IPS-20b (cell line): Measurements from ENCODE around the gene CCDC70.
"Not testable (repeated sequence)": the region's sequence is repeated elsewhere in the genome, so short reads cannot be mapped to it uniquely, and the experiment has no call there.

Experiments
- H3K27ac ChIP-seq: one replicate; pipeline ENCODE4 v1.5.1; 2013; ENCODE audit warnings: low read length
- H3K27me3 ChIP-seq: 2 replicates; pipeline ENCODE4 v1.6.1; 2013; ENCODE audit warnings: mild to moderate bottlenecking, low read length, inconsistent platforms; ENCODE audit not compliant: insufficient read depth
- H3K36me3 ChIP-seq: 2 replicates; pipeline ENCODE4 v1.6.1; 2013; ENCODE audit warnings: low read depth, mild to moderate bottlenecking, inconsistent platforms, low read length, moderate library complexity; ENCODE audit not compliant: insufficient read depth
- H3K4me1 ChIP-seq: 2 replicates; pipeline ENCODE4 v1.6.1; 2013; ENCODE audit warnings: mild to moderate bottlenecking, control low read depth, inconsistent platforms, low read length, moderate library complexity; ENCODE audit not compliant: insufficient read depth
- H3K4me3 ChIP-seq: 2 replicates; pipeline ENCODE4 v1.5.1; 2013; ENCODE audit warnings: mild to moderate bottlenecking, low read length, inconsistent platforms
- H3K9ac ChIP-seq: 2 replicates; pipeline ENCODE4 v1.6.1; 2013; ENCODE audit warnings: low read depth, mild to moderate bottlenecking, inconsistent platforms, low read length, moderate library complexity
- H3K9me3 ChIP-seq: 2 replicates; pipeline ENCODE4 v1.6.1; 2013; ENCODE audit warnings: mild to moderate bottlenecking, low read depth, low read length, inconsistent platforms; ENCODE audit not compliant: insufficient read depth

Gene CCDC70

DNA sequence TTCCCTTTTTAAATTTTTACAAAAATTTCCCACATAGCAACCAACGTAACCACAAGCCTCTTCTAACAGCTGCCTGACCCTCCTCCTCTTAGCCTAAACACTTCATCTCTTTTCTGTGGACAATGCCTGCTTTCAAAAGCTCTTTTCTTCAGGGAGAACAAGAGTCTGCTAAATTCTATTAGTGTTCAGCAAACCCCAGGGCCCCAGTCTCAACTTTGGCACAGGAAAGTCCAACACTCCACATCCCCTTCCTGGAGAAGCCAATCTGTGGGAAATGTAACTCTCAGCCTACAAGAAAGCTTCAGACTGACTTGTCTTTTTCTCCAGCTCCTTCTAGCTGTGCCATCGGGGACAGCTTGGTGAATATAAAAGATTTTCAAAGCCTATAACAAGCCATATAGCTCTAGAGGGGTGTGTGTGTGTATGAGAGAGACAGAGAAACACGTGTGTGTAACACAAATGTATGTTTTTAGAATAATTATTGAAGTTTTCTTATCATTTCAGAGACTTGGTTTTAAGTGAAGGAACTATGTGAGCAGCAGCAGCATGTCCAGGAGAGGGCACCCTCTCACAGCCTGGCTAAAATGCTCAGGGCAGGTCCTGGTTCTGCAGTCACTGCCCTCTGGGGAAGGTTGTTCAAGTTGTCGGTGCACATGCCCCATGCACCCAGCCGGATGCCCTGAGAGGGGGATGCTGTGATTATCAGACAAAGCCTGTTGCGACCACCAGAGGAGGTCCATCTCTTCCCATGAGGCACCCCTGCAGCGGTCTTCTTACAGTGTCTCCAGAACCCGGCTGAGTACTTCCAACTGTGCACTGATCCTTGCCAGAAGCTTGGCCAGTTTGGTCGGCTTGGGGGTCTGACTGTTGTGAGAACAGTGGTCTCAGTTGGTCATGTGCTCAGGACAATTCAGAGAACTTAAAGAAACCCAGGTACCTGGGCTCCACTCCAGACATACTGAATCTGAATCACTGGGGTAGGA, 34.4 kb downstream of the CCDC70 start:
- Histone ChIP-seq H3K27me3 (no peaks in the 10 kb centered on the region), H3K27ac (no peak overlapping the region), H3K36me3 (no peaks in the 10 kb centered on the region), H3K4me3 (no peak overlapping the region), H3K9me3 (no peaks in the 10 kb centered on the region), H3K4me1 (no peaks in the 10 kb centered on the region), H3K9ac (no peak overlapping the region)

DNA sequence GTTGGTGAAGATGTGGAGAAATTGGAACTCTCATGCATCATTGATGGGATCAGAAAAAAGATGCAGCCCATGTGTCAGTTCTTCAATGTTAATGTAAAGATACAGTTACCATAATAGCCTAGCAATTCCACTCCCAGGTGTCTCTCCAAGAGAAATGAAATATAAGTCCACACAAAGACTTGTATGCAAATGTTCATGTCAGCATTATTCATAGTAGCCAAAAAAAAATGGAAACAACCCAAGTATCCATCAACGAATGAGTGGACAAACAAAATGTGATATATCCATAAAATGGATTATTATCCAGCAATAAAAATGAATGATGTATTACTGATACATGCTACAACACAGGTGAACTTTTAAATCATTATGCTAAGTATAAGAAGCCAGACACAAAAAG, 38.7 kb downstream of the CCDC70 start:
- H3K36me3 ChIP-seq: no peaks in the 10 kb centered on the region
- no peaks in the 10 kb centered on the region for H3K9me3 ChIP-seq
- no peak overlapping the region for H3K27ac ChIP-seq
- H3K9ac ChIP-seq: no peak overlapping the region
- H3K27me3 ChIP-seq: no peaks in the 10 kb centered on the region
- H3K4me3 ChIP-seq: no peak overlapping the region
- no peaks in the 10 kb centered on the region for H3K4me1 ChIP-seq

DNA sequence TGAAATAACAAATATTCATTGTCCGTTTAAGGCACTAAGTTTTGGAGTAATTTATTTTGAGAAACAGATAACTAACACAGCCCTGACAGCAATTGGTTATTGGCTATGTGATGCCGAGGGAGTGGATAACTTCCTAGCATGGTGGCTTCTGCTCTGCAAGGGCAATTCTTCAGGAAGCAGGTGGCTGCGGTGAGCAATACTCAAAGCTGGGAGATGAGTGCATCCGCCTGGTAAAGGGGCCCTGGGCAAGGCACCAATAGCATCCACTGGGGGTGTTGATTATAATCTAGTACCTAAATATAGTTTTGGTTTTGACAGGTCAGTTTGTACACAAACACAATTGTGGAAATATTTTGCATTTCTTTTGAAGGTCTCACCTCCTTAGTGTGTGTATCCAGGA, 41.0 kb downstream of the CCDC70 start:
- Histone ChIP-seq H3K4me1 (peaks cover 2% of the 10 kb centered on the region; the same call in 1 of the 2 replicates), H3K27me3 (no peaks in the 10 kb centered on the region), H3K27ac (no peak overlapping the region), H3K36me3 (no peaks in the 10 kb centered on the region), H3K9ac (no peak overlapping the region), H3K9me3 (no peaks in the 10 kb centered on the region), H3K4me3 (no peak overlapping the region)

DNA sequence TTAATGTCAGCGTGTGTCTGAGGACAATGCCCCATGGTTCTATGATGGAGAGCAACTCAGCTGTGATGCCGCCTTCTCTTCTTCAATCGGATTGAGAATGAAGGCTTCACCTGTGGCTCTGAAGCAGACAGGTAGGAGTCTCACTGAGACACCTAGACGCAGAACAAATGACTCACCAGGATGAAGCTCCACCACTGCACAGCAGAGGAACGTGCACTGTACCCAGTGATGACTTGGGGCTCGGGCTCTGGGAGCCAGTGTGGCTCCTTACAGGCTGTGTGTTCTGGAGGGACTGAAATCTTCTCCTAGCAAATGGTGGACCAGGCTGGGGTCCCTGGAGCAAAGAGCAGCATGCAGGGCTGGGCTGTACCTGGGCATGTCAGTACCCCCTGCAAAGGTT, 44.0 kb downstream of the CCDC70 start:
- Histone ChIP-seq H3K4me1 (peaks cover 2% of the 10 kb centered on the region; the same call in 1 of the 2 replicates), H3K27me3 (no peaks in the 10 kb centered on the region), H3K9ac (no peak overlapping the region), H3K36me3 (no peaks in the 10 kb centered on the region), H3K27ac (no peak overlapping the region), H3K4me3 (no peak overlapping the region), H3K9me3 (no peaks in the 10 kb centered on the region)

DNA sequence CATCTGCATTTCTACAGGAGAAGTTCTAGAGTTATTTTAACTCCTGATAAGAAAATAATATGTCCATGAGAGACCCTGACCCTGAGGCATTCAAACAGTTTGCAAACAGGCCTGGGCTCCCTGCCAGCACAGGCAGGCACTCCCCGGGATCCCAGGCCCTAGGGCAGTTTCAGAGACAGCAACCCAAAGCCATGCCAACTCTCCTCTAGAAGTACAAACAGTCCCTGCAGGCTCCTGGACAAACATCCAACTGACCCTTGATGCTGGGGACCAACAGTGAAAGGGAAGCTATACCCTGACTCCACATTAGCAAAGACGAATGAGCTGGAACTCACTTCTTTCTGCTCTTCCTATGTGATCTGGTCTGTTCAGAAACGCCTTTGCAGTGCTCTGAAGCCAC, 44.8 kb downstream of the CCDC70 start:
- no peak overlapping the region for H3K9ac ChIP-seq
- H3K4me3 ChIP-seq: no peak overlapping the region
- no peak overlapping the region for H3K27ac ChIP-seq
- no peaks in the 10 kb centered on the region for H3K9me3 ChIP-seq
- H3K4me1 ChIP-seq: peaks cover 2% of the 10 kb centered on the region; the same call in 1 of the 2 replicates
- no peaks in the 10 kb centered on the region for H3K27me3 ChIP-seq
- H3K36me3 ChIP-seq: no peaks in the 10 kb centered on the region

DNA sequence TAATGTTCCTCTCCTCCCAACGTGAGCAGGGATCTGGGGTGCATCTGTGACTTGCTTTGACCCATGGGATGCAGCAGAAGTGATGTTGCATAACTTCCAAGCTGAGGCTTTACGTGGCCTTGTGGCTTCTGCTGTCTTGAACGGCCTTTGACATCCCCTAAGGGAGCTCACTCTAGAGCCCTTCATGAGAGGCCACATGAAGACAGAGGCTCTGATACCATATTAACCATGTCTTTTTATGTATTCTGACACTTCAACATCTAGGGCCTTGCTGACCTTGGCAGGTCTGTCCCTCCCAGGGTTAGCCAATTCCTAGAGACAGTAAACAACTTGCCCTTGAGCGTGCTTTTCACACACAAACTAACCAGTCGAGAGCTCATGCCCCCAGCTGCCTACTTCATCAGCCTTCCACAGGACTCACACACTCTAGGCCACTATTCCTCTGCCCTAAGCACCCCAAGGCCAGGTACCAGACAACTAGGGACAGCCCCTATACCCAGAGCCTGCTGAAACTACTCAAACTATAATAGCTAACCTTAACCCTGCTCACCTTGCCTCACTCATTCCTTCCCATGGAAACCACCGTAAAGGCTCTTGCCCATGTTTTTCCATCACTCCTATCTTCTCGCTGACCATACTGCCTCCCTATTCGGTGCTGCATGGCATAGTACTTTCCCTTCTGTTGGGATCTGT, 45.4 kb downstream of the CCDC70 start:
- no peak overlapping the region for H3K4me3 ChIP-seq
- H3K27me3 ChIP-seq: no peaks in the 10 kb centered on the region
- no peaks in the 10 kb centered on the region for H3K9me3 ChIP-seq
- peaks cover 2% of the 10 kb centered on the region; the same call in 1 of the 2 replicates for H3K4me1 ChIP-seq
- H3K36me3 ChIP-seq: no peaks in the 10 kb centered on the region
- H3K27ac ChIP-seq: no peak overlapping the region
- H3K9ac ChIP-seq: no peak overlapping the region

DNA sequence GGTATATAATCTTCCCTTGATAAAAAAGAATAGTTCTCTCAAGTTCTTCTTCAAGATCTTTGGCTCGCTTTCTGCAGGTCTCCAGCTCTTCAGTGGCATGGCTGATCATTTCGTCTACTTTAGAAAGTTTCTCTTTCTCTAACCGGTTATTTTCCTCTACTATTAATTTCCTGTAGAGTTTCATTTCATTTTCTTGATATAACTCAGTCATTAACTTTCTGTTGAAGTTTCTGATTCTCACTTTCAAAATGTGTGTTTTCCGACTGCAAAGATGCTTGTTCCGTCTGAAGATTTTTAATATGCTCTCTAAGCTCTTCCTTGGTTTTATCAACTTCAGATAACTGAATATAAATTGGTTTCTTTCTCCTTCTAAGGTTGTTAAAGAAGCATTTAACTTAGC, 47.5 kb downstream of the CCDC70 start:
- not testable (repeated sequence) for H3K27ac ChIP-seq, H3K36me3 ChIP-seq, H3K9ac ChIP-seq, H3K4me3 ChIP-seq, H3K27me3 ChIP-seq, H3K4me1 ChIP-seq, H3K9me3 ChIP-seq

DNA sequence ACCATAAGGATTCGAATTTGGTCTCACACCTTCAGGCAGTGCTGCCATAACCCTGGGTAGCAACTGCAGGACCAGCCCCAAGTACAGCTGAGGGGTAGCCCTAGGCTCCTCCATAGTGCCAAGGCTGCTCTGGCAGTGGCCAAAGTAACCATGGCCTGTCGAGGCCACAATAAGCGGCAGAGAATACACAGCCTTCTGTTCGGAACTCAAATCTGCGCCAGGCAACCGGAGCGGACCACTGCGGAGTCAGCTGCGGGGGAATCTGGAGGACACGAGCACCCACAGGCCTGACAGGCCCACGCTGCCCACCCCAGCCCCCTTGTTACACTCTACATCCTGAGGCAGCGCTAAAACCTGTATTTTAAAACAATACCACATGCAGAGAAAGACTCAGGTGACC, 48.7 kb downstream of the CCDC70 start:
- H3K4me3 ChIP-seq: no peak overlapping the region
- H3K4me1 ChIP-seq: peaks cover 2% of the 10 kb centered on the region; the same call in 1 of the 2 replicates
- no peaks in the 10 kb centered on the region for H3K36me3 ChIP-seq
- no peaks in the 10 kb centered on the region for H3K9me3 ChIP-seq
- H3K27me3 ChIP-seq: no peaks in the 10 kb centered on the region
- H3K27ac ChIP-seq: no peak overlapping the region
- H3K9ac ChIP-seq: no peak overlapping the region

DNA sequence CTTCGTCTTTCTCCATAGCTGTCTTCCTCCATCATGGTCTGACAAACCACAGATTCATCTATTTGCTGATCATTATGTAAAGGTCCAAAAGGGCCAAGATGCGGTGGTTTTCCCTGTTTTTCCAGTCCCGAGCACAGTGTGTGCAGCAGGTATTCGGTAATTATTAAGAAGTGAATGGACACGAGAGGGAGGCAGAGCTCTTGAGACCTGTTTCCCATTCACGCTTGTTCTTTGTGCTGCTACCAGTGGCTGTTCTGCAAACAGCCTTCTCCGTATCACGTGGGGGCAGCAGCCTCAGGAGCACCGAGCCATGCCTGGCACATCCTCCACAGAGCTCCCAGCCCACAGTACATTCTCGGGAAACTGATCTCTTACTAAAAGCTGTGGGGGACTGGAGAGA, 50.3 kb downstream of the CCDC70 start:
- no peak overlapping the region for H3K4me3 ChIP-seq
- H3K4me1 ChIP-seq: no peaks in the 10 kb centered on the region
- no peaks in the 10 kb centered on the region for H3K9me3 ChIP-seq
- no peak overlapping the region for H3K9ac ChIP-seq
- no peak overlapping the region for H3K27ac ChIP-seq
- no peaks in the 10 kb centered on the region for H3K36me3 ChIP-seq
- H3K27me3 ChIP-seq: no peaks in the 10 kb centered on the region

DNA sequence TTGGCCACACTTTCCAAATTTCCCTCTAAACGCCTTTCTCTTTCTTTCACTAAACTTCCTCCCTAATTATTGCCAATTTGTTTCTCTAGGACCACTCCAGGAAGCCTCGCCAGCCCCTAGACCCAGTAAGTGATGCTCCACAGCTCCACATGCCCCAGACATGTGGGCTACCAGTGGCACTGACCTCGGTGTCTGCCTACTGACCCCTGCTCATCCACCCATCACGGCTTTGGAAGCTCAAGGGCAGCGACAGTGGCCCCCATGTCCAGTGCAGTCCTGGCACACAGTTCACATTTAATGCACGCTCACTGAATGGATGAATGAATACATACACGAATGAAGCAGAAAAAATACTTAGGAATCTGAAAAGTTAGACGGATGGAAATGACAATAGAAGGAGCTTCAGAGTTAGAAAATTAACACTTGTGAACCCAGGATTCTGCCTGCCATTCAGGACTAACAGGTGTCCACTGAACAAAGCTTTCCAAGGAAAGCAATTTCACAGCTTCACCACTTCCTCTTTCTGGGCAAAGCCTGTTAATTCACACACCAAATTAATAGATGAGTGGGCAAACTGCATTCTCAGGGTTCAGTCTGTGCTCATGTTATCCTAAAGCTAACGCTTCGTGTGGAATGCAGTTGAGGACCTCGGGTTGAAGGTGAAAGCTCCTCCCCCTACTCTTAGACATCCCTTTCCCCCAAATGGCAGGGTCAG, 50.9 kb downstream of the CCDC70 start:
- H3K27ac ChIP-seq: no peak overlapping the region
- H3K9ac ChIP-seq: no peak overlapping the region
- no peaks in the 10 kb centered on the region for H3K36me3 ChIP-seq
- no peaks in the 10 kb centered on the region for H3K9me3 ChIP-seq
- no peak overlapping the region for H3K4me3 ChIP-seq
- H3K4me1 ChIP-seq: no peaks in the 10 kb centered on the region
- no peaks in the 10 kb centered on the region for H3K27me3 ChIP-seq

DNA sequence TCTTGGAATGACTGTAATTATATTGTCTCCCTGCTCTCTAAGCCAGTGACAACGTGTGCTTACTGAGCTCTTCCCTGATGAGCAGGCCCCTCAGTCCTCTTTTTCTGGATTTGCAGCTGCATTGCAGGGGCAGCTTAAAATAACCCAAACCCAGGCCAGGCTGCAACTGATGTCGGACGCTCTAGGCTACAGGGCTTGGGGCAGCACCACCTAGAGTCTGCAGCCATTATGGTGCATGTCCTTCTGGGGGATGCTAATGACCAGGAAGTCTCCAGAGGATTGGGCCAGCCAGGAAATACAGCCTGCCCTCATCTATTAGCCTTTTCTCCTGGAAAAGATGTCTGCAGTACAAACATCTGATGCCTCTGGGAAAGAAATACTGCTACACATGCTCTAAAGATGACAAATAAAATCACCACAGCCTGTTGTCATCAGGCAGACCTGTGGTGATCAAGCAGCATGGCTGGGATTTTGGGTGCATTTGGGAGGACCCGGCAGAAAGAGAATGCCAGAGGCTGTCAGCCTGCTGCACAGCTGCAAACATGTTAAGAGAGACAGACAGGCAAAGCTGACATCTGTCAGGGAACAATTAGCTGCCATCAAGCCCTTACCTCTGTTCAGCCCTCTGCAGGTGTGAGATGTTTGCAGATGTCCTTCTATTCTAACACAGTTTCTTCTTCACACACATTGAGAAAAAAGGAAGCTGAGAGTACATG, 51.8 kb downstream of the CCDC70 start:
- Histone ChIP-seq H3K4me3 (no peak overlapping the region), H3K4me1 (no peaks in the 10 kb centered on the region), H3K9me3 (no peaks in the 10 kb centered on the region), H3K27ac (no peak overlapping the region), H3K27me3 (no peaks in the 10 kb centered on the region), H3K9ac (no peak overlapping the region), H3K36me3 (no peaks in the 10 kb centered on the region)
